ENCODE measurements around the gene NAP1L1.

Gene NAP1L1

GRCh38 chr12:76049575-76050251 lies 34.8 kb downstream of the NAP1L1 start:
- in situ Hi-C loops (cut with HindIII; ENCODE audit: low pct_ligation_motif_present, low pct_unique_long_range_greater_than_20kb, low sequenced_read_pairs): loop anchor here (25.0 kb wide), 3 partner anchors 288 to 512 kb away; partner anchors contain the start of gene BBS10

GRCh38 chr12:76047742-76048141 lies 36.7 kb downstream of the NAP1L1 start:
- no peak for DNase-seq
- in situ Hi-C loops (cut with HindIII; ENCODE audit: low pct_ligation_motif_present, low pct_unique_long_range_greater_than_20kb, low sequenced_read_pairs): loop anchor here (25.0 kb wide), 1 partner anchor 510 kb away; no protein-coding TSS in a partner anchor

More at GRCh38 chr12:76049575-76050251, 34.8 kb downstream of the NAP1L1 start:
- no peak for DNase-seq

GRCh38 chr12:76047060-76047459 lies 37.4 kb downstream of the NAP1L1 start:
- in situ Hi-C loops (cut with HindIII; ENCODE audit: low pct_ligation_motif_present, low pct_unique_long_range_greater_than_20kb, low sequenced_read_pairs): loop anchor here (25.0 kb wide), 1 partner anchor 510 kb away; no protein-coding TSS in a partner anchor
- DNase-seq: no peak

DNA sequence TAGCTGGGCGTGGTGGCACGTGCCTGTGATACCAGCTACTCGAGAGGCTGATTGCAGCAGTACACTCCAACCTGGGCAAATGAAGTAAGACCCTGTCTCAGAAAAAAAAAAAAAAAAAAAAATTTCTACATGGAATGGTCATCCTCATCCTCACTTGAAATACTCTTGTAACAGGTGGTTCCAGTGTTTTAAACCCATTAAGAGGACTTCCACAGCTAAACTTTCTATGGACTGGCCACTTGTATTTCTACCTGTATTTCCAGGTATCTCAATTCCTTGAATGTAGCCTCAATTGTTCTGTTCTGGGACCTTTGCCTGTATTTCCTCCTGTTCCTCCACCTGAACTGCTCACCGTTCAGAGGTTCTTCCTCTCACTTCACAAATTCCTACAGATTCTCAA lies 41.1 kb downstream of the NAP1L1 start:
- in situ Hi-C loops (cut with HindIII; ENCODE audit: low pct_ligation_motif_present, low pct_unique_long_range_greater_than_20kb, low sequenced_read_pairs): loop anchor here (25.0 kb wide), 1 partner anchor 506 kb away; no protein-coding TSS in a partner anchor
- DNase-seq: no peak

GRCh38 chr12:76042147-76042546 lies 42.3 kb downstream of the NAP1L1 start:
- in situ Hi-C loops (cut with HindIII; ENCODE audit: low pct_ligation_motif_present, low pct_unique_long_range_greater_than_20kb, low sequenced_read_pairs): loop anchor here (25.0 kb wide), 1 partner anchor 505 kb away; no protein-coding TSS in a partner anchor
- DNase-seq: no peak

DNA sequence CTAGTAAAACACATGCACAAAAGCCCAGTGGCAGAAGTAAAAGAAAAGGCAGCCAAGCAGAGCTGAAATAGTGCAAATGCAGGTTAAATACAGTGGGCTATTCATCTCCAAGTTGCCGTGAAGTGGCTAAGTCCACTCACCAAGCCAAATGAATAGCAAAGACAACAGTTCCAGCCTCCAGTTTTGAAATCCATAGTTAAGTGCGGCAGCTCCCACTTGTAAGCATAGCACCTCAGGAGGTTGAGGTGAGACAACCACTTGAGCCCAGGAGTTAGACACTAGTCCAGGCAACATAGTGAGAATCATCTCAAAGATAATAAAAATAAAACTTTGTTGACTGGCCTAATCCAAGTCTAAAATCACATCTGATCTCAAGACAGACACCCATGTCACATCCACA lies 43.1 kb downstream of the NAP1L1 start:
- in situ Hi-C loops (cut with HindIII; ENCODE audit: low pct_ligation_motif_present, low pct_unique_long_range_greater_than_20kb, low sequenced_read_pairs): loop anchor here (25.0 kb wide), 1 partner anchor 504 kb away; no protein-coding TSS in a partner anchor
- DNase-seq: no peak

GRCh38 chr12:76040461-76040860 lies 44.0 kb downstream of the NAP1L1 start:
- no peak for DNase-seq
- in situ Hi-C loops (cut with HindIII; ENCODE audit: low pct_ligation_motif_present, low pct_unique_long_range_greater_than_20kb, low sequenced_read_pairs): loop anchor here (25.0 kb wide), 1 partner anchor 503 kb away; no protein-coding TSS in a partner anchor

DNA sequence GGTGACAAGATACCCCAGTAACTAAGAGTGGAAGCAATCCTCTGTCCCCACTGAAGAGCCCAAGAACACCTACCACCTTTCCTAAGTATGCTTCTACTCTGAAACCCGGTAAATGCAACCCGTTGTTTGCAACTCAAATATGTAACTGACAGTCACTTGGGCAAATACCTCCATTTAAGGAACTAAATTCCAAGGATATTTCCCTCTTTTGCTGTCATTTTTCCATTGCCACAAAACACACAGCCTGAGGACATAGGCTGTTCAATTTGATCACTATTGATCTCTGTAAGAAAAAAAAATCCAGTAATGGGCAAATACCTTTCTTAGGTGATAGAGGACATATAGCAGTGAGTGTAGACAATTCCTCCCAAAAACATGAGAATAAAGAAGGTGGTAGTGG lies 46.3 kb downstream of the NAP1L1 start:
- DNase-seq: no peak
- in situ Hi-C loops (cut with HindIII; ENCODE audit: low pct_ligation_motif_present, low pct_unique_long_range_greater_than_20kb, low sequenced_read_pairs): loop anchor here (25.0 kb wide), 1 partner anchor 501 kb away; no protein-coding TSS in a partner anchor

DNA sequence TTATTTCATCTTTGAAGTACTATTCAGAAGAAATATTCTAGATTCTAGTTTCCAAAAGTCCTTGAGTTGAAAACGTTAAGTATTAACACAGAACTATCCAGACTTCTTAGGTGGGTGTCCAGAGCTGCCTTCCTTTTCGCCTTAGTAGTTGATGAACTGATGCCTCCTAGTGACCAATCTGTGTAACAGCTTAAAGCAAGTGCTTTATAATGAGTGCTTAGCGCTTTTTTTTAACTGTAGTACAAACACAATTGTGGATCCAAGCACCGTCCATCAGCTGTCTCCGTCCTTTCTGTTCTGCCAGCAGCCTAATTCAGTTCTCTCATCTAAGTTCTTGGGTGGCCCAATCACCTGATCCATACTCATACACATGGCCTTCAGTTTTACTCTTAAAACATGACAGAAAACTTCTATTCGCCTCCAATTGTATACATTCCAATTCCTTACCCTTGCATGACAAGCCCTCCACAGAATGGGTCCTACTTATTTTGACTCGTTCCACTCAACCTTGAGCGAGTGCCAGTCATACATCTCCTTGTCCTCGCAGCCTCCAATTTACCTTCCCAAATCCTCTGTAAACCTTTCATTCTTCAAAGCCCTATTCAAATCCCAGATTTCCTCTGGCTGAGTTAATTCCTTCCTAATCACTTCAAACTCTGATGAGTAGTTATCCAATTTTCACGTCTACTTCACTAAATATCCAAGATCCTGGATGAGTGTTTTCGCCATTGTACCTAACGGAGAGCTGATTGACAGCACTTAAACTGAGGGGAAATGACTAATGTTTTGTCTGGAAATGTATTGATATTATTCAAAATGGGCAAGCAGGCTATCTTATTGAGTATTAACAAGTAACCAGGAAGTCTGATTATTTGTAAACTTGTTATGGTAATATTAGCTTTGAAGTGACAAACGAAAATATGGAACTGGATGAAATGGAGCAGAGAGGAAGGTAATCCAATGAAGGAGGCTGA lies 47.1 kb downstream of the NAP1L1 start:
- DNase-seq: peak; percentile 88
- in situ Hi-C loops (cut with HindIII; ENCODE audit: low pct_ligation_motif_present, low pct_unique_long_range_greater_than_20kb, low sequenced_read_pairs): loop anchor here (25.0 kb wide), 1 partner anchor 500 kb away; no protein-coding TSS in a partner anchor

- no peak for DNase-seq
- in situ Hi-C loops (cut with HindIII; ENCODE audit: low pct_ligation_motif_present, low pct_unique_long_range_greater_than_20kb, low sequenced_read_pairs): loop anchor here (25.0 kb wide), 1 partner anchor 498 kb away; no protein-coding TSS in a partner anchor
These were observed 49.4 kb downstream of the NAP1L1 start for GRCh38 chr12:76035045-76035444.

GRCh38 chr12:76033081-76034011 lies 51.1 kb downstream of the NAP1L1 start:
- in situ Hi-C loops (cut with HindIII; ENCODE audit: low pct_ligation_motif_present, low pct_unique_long_range_greater_than_20kb, low sequenced_read_pairs): loop anchor here (25.0 kb wide), 1 partner anchor 496 kb away; no protein-coding TSS in a partner anchor
- peak; percentile 50 for DNase-seq

- in situ Hi-C loops (cut with HindIII; ENCODE audit: low pct_ligation_motif_present, low pct_unique_long_range_greater_than_20kb, low sequenced_read_pairs): loop anchor here (25.0 kb wide), 1 partner anchor 495 kb away; no protein-coding TSS in a partner anchor
- peak; percentile 71 for DNase-seq
These were observed 52.2 kb downstream of the NAP1L1 start for GRCh38 chr12:76032043-76032981.

GRCh38 chr12:76031414-76032042 lies 53.0 kb downstream of the NAP1L1 start, which contains the start of gene PHLDA1:
Gene PHLDA1, minus strand, starts transcription at chr12:76031776.
- peak; percentile 99 for DNase-seq
- in situ Hi-C loops (cut with HindIII; ENCODE audit: low pct_ligation_motif_present, low pct_unique_long_range_greater_than_20kb, low sequenced_read_pairs): loop anchor here (25.0 kb wide), 1 partner anchor 494 kb away; no protein-coding TSS in a partner anchor

GRCh38 chr12:76031081-76031413 lies 53.4 kb downstream of the NAP1L1 start:
- no peak for DNase-seq
- in situ Hi-C loops (cut with HindIII; ENCODE audit: low pct_ligation_motif_present, low pct_unique_long_range_greater_than_20kb, low sequenced_read_pairs): loop anchor here (25.0 kb wide), 1 partner anchor 494 kb away; no protein-coding TSS in a partner anchor

- peak; percentile 45 for DNase-seq
- in situ Hi-C loops (cut with HindIII; ENCODE audit: low pct_ligation_motif_present, low pct_unique_long_range_greater_than_20kb, low sequenced_read_pairs): loop anchor here (25.0 kb wide), 1 partner anchor 493 kb away; no protein-coding TSS in a partner anchor
These were observed 54.0 kb downstream of the NAP1L1 start for GRCh38 chr12:76030341-76031080.

Measured in ACHN (cell line).